Measurements from ENCODE around the gene FMNL2. TPM values are rescaled to one million over a fixed set of nuclear protein-coding genes. Genes with fewer than 3 reads are reported as not detected.

FMNL2 gene
- polyA plus RNA-seq, 1 donor = 20.4 TPM

DNA sequence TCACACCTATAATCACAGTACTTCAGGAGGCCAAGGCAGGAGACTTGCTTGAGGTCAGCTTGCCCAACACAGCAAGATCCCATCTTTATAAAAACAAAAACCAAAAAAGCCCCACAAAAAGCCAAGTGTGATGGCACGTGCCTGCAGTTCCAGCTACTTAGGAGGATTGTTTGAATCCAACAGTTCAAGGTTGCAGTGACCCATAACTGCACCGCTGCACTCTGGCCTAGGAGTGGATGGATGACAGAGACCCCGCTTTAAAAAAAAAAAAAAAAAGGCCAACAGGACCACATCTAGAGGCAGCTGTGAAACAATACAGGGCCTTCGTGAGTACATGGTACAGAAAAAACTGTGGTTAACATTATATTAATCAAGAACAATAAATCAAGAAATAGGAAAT is 326.1 kb downstream of the FMNL2 start:
- DNase-seq = no peak

DNA sequence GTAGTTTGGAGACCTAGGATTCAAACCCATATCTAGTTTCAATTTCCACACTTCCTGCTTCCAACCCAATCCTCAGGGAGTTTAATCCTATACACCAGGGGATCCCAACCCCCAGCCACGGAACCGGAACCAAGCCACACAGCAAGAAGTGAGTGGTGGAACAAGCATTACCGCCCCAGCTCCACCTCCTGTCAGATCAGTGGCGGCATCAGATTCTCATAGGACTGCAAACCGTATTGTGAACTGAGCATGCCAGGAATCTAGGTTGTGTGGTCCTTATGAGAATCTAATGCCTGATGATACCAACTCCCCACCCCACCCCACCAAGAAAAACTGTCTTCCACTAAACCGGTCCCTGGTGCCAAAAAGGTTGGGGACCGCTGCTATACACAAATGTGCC is 329.8 kb downstream of the FMNL2 start:
- DNase-seq = no peak

DNA sequence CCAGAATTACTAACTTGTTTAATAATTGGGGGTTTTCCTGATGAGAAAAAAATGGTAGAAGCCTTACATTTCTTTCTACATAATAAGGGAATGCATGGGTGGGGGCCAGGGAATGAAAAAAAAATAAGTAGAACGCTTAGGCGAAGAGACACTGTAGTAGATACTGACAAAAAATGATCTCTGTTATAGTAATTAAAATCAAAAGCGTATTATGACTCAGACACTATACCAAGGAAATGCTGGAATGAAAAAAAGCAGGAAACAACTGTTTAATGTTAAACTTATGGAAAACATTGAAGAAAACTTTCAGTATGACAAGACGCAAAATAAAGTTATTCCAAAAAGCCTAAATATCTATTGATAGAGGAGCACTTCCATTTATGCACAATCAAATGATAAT is 339.4 kb downstream of the FMNL2 start:
- no peak for DNase-seq

DNA sequence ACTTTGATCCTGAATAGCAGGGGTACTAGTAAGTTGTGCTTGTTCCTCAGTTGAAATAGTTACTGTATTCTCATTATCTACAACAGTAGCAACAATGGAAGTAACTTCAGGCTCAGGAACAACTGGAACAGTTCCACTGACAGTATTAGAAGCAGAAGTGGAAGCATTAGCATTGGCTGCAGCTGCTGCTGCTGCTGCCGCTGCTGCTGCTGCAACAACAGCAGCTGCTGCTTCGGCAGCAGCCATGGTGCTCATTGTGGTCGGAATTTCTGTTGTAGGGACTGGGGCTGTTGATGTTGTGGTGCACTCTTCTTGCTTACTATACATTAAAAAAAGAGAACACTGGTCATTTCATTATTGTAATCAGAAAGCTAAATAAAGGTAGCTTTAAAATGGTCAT is 341.5 kb downstream of the FMNL2 start:
- no peak for DNase-seq

DNA sequence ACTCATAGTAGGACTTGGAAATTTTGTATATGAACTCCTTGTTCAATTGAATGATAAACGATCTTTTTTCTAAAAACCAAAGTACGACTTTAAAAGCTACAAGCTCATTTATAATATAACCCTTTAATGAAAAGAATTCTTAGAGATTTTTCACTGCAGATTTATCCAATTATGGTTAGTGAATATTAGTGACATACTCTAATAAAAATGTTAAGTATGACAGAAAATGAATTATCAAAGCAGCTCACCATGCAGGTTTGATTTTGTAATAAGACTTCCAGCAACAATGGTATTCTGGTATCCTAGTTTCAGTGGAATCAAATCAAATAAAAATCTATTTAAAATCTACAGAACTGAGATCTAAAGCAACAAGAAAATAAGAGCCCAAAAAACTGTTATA is 343.8 kb downstream of the FMNL2 start:
- no peak for DNase-seq

DNA sequence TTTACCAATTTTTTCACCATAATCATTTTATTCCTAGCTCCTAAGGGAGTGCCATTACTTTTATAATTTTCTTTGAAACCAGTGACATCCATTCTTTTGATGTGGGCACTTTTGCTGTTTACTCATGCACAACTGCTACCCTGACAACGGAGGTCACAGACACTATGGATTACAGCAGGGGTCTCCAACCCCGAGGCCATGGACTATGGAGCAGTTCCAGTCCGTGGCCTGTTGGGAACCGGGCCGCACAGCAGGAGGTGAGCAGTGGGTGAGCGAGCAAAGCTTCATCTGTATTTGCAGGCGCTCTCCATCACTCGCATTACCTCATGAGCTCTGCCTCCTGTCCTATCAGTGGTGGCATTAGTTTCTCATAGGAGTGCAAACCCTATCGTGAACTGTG is 347.7 kb downstream of the FMNL2 start:
- DNase-seq = no peak

DNA sequence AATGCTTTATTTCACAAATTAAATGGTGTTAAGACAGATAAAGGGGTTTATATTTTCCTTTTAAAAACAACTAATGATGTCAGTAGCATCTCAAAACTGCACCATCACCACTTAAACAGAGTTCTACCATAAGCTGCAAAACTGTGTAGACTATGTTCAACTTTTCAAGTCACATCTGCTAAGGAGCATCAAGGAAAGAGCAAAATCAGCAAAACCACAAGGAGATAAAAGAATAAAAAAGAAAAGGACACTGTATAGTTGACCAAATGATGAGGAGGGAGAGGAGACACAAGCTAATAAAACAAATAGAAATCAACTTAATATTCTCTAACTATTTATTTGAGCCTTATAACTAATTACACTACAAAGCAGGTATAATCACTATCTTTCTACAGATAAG is 348.4 kb downstream of the FMNL2 start:
- no peak for DNase-seq

DNA sequence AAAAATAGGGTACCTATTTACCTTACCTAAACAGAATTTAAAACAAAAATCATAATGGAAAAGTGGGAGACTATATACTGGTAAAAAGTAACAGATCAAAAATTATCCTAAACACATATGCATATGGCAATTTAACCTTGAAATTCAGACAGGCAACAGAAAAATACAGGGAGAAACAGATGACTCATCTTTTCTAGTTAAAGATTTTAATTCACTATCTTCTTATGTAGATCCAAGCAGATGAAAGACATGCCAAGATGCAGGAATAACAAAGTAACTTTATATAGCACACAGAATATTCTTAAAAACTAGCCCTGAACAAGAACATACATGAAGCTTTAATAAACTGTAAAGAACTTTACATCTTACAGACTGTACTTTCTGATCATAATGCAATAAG is 351.3 kb downstream of the FMNL2 start:
- no peak for DNase-seq

DNA sequence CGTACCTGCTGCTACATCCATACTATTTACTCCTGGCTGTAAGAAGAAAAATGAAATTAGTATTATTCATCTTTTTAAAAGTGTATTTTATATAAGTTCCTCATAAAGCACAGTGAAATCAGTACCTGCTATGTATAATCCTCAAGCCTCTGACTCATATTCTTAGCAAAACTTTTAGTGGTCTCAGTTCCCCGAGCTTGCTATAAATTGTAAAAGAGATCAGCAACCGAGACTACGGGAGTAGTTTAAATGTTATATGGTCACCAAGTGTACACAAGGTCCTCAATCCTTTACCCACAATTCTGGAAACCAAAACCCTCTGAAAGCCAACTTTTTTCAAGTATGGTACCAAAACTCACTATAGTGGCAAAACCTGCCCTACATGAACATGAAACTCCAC is 358.1 kb downstream of the FMNL2 start:
- no peak for DNase-seq

DNA sequence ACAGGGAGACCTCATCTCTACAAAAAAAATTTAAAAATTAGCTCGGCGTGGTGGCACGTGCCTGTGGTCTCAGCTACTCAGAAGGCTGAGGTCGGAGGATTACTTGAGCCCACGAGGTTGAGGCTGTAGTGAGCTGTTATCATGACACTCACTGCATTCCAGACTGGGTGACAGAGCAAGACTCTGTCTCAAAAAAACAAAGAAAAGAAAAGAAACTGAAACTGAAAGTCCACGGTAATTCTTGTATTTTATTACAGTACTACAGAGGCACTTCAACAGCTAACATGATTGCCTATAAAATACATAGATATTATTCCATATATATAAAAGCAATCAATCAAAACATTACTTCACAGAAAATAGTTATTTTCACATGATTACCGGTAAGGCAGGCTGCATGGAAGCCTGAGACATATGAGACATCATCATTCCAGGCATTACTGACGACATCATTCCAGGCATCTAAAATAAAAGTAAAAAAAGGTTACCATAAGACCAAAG is 359.2 kb downstream of the FMNL2 start:
- DNase-seq = no peak

DNA sequence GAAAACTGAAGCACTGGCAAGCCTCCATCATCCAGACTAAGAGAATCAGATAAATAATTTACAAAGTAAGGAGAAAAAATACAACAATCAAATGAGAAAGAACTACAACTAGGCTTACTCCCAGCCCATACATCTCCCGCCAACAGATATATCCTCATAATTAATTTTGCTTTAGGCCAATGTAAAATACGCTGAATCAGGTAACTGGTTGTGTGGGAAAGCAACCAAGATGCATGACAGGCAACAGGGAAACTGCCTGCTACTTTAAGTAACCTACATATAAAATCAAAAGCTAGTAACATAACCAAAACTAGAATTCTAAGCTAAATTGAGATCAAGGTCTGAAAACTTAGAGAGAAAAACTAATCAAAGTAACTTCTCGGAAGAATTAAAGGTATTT is 360.8 kb downstream of the FMNL2 start:
- no peak for DNase-seq

DNA sequence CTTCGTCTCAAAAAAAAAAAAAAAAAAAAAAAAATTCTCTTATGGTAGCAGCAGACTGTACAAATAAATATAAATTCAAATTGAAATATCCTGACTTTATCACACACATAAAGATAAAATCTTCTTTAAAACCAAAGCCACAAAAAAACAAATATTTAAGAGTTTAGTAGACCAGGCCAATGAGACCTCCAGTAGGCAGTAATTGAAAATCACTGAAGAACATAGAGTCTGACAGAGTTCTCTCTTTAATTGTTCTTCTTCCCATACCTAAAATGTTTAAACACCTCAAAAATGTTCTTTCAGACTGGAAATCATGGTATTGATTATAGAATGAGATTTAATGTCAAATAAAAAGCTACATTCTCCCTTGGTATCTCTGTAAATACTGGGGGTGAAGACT is 361.5 kb downstream of the FMNL2 start:
- DNase-seq = no peak

Other genes with a start within 250 kb of the FMNL2 start
- gene CACNB4, start 236.1 kb upstream of the FMNL2 start, polyA plus RNA-seq (ENCODE audit: insufficient read length) = 6.4 TPM
- 20.2 TPM for gene STAM2, start 159.4 kb upstream of the FMNL2 start, polyA plus RNA-seq (ENCODE audit: insufficient read length)